Activated naive CD4-positive, alpha-beta T cell treated with anti-CD3 and anti-CD28 coated beads, Interleukin-2, amount 50 U/mL, for 24 hours (primary cell): ENCODE results near the gene POLH.
"Not testable (repeated sequence)": the region's sequence is repeated elsewhere in the genome, so short reads cannot be mapped to it uniquely, and the experiment has no call there.

ENCODE experiments used
- H3K27ac Mint-ChIP-seq: one replicate; pipeline ENCODE4 v1.8.0; 2021; ENCODE audit warnings: mild to moderate bottlenecking, mixed read lengths
- H3K27me3 Mint-ChIP-seq: one replicate; pipeline ENCODE4 v1.8.0; 2021; ENCODE audit warnings: mixed read lengths
- H3K36me3 Mint-ChIP-seq: one replicate; pipeline ENCODE4 v1.8.0; 2021; ENCODE audit warnings: mixed read lengths
- H3K4me1 Mint-ChIP-seq: one replicate; pipeline ENCODE4 v1.8.0; 2021; ENCODE audit warnings: mixed read lengths
- H3K4me3 Mint-ChIP-seq: one replicate; pipeline ENCODE4 v1.8.0; 2021; ENCODE audit warnings: mild to moderate bottlenecking, mixed read lengths
- H3K9me3 Mint-ChIP-seq: one replicate; pipeline ENCODE4 v1.8.0; 2021; ENCODE audit warnings: mixed read lengths

The POLH gene

GRCh38 chr6:43622541-43622940 is 46.6 kb downstream of the POLH start:
- Mint-ChIP-seq H3K4me1 (peaks cover 13% of the 10 kb centered on the region), H3K36me3 (peaks cover 7% of the 10 kb centered on the region), H3K27me3 (no peaks in the 10 kb centered on the region), H3K4me3 (no peak overlapping the region), H3K9me3 (no peaks in the 10 kb centered on the region), H3K27ac (no peak overlapping the region)

- Mint-ChIP-seq H3K4me3 (no peak overlapping the region), H3K36me3 (peaks cover 7% of the 10 kb centered on the region), H3K4me1 (peaks cover 23% of the 10 kb centered on the region), H3K9me3 (no peaks in the 10 kb centered on the region), H3K27me3 (no peaks in the 10 kb centered on the region), H3K27ac (no peak overlapping the region)
Measured at GRCh38 chr6:43623880-43624785, 48.1 kb downstream of the POLH start.

- no peaks in the 10 kb centered on the region for H3K9me3 Mint-ChIP-seq
- H3K36me3 Mint-ChIP-seq = peaks cover 7% of the 10 kb centered on the region
- no peak overlapping the region for H3K4me3 Mint-ChIP-seq
- H3K27ac Mint-ChIP-seq = no peak overlapping the region
- H3K27me3 Mint-ChIP-seq = no peaks in the 10 kb centered on the region
- peaks cover 25% of the 10 kb centered on the region for H3K4me1 Mint-ChIP-seq
Measured at GRCh38 chr6:43624786-43625288, 48.9 kb downstream of the POLH start.

- Mint-ChIP-seq H3K4me3 (no peak overlapping the region), H3K27me3 (no peaks in the 10 kb centered on the region), H3K4me1 (peaks cover 30% of the 10 kb centered on the region), H3K36me3 (peaks cover 7% of the 10 kb centered on the region), H3K9me3 (no peaks in the 10 kb centered on the region), H3K27ac (no peak overlapping the region)
Measured at GRCh38 chr6:43625393-43625992, 49.5 kb downstream of the POLH start.

GRCh38 chr6:43627008-43627825 is 51.2 kb downstream of the POLH start:
- H3K27me3 Mint-ChIP-seq = no peaks in the 10 kb centered on the region
- H3K27ac Mint-ChIP-seq = peak overlapping the region; percentile 67
- H3K9me3 Mint-ChIP-seq = no peaks in the 10 kb centered on the region
- peaks cover 34% of the 10 kb centered on the region for H3K4me1 Mint-ChIP-seq
- peak overlapping the region; percentile 66 for H3K4me3 Mint-ChIP-seq
- peaks cover 3% of the 10 kb centered on the region for H3K36me3 Mint-ChIP-seq

- H3K4me1 Mint-ChIP-seq = peaks cover 34% of the 10 kb centered on the region
- peak overlapping the region; percentile 83 for H3K27ac Mint-ChIP-seq
- no peaks in the 10 kb centered on the region for H3K27me3 Mint-ChIP-seq
- peaks cover 3% of the 10 kb centered on the region for H3K36me3 Mint-ChIP-seq
- H3K9me3 Mint-ChIP-seq = no peaks in the 10 kb centered on the region
- peak overlapping the region; percentile 100 for H3K4me3 Mint-ChIP-seq
Measured at GRCh38 chr6:43628393-43629103, 52.6 kb downstream of the POLH start.

GRCh38 chr6:43629104-43629504 is 53.1 kb downstream of the POLH start, which contains the start of gene GTPBP2:
GTPBP2 (minus strand) TSS chr6:43629264; CDS start chr6:43629162, 102 bp downstream.
- peak within 1 kb of the TSS; percentile 99 for H3K27ac Mint-ChIP-seq
- H3K4me1 Mint-ChIP-seq = peaks cover 37% of the 10 kb centered on the region
- no peaks in the 10 kb centered on the region for H3K9me3 Mint-ChIP-seq
- peaks cover 3% of the 10 kb centered on the region for H3K36me3 Mint-ChIP-seq
- H3K4me3 Mint-ChIP-seq = peak within 1 kb of the TSS; percentile 100
- no peaks in the 10 kb centered on the region for H3K27me3 Mint-ChIP-seq

GRCh38 chr6:43629505-43630300 is 53.7 kb downstream of the POLH start:
- H3K36me3 Mint-ChIP-seq = peaks cover 3% of the 10 kb centered on the region
- H3K4me1 Mint-ChIP-seq = peaks cover 38% of the 10 kb centered on the region
- no peaks in the 10 kb centered on the region for H3K9me3 Mint-ChIP-seq

GRCh38 chr6:43630980-43631619 is 55.1 kb downstream of the POLH start:
- Mint-ChIP-seq H3K9me3 (no peaks in the 10 kb centered on the region), H3K4me1 (peaks cover 48% of the 10 kb centered on the region), H3K27me3 (no peaks in the 10 kb centered on the region), H3K27ac (no peak overlapping the region), H3K4me3 (peak overlapping the region; percentile 74), H3K36me3 (peaks cover 3% of the 10 kb centered on the region)

More at GRCh38 chr6:43629505-43630300, 53.7 kb downstream of the POLH start:
- no peaks in the 10 kb centered on the region for H3K27me3 Mint-ChIP-seq
- H3K4me3 Mint-ChIP-seq = peak overlapping the region; percentile 100
- H3K27ac Mint-ChIP-seq = peak overlapping the region; percentile 99

GRCh38 chr6:43633002-43633401 is 57.0 kb downstream of the POLH start:
- peaks cover 36% of the 10 kb centered on the region for H3K4me1 Mint-ChIP-seq
- H3K27me3 Mint-ChIP-seq = not testable (repeated sequence)

GRCh38 chr6:43634702-43635303 is 58.8 kb downstream of the POLH start:
- Mint-ChIP-seq H3K36me3 (peaks cover 7% of the 10 kb centered on the region), H3K4me3 (peak overlapping the region; percentile 100), H3K4me1 (peaks cover 46% of the 10 kb centered on the region), H3K27ac (peak overlapping the region; percentile 97), H3K27me3 (no peaks in the 10 kb centered on the region), H3K9me3 (no peaks in the 10 kb centered on the region)

More at GRCh38 chr6:43633002-43633401, 57.0 kb downstream of the POLH start:
- not testable (repeated sequence) for H3K36me3 Mint-ChIP-seq, H3K4me3 Mint-ChIP-seq, H3K9me3 Mint-ChIP-seq, H3K27ac Mint-ChIP-seq

- Mint-ChIP-seq H3K9me3 (no peaks in the 10 kb centered on the region), H3K27ac (peak within 1 kb of the TSS; percentile 97), H3K27me3 (no peaks in the 10 kb centered on the region), H3K36me3 (peaks cover 9% of the 10 kb centered on the region), H3K4me3 (peak within 1 kb of the TSS; percentile 100), H3K4me1 (peaks cover 48% of the 10 kb centered on the region)
Measured at GRCh38 chr6:43635387-43636307, 59.7 kb downstream of the POLH start, which contains the start of gene MAD2L1BP. MAD2L1BP (plus strand) TSS chr6:43635840; CDS start chr6:43635876, 36 bp downstream.

- Mint-ChIP-seq H3K9me3 (no peaks in the 10 kb centered on the region), H3K4me1 (peaks cover 46% of the 10 kb centered on the region), H3K36me3 (peaks cover 11% of the 10 kb centered on the region), H3K27ac (peak overlapping the region; percentile 97), H3K27me3 (no peaks in the 10 kb centered on the region), H3K4me3 (peak overlapping the region; percentile 100)
Measured at GRCh38 chr6:43636308-43636659, 60.3 kb downstream of the POLH start.
